GM19328 (cell line): ENCODE data around the gene GALNT18.

Source experiments
- ATAC-seq: cut with Tn5 transposase; IDR thresholded peaks from one replicate; pipeline ENCODE4 v1.9.1; 2021; ENCODE audit warnings: mild to moderate bottlenecking, moderate library complexity; ENCODE audit not compliant: unreplicated experiment

Gene GALNT18

DNA sequence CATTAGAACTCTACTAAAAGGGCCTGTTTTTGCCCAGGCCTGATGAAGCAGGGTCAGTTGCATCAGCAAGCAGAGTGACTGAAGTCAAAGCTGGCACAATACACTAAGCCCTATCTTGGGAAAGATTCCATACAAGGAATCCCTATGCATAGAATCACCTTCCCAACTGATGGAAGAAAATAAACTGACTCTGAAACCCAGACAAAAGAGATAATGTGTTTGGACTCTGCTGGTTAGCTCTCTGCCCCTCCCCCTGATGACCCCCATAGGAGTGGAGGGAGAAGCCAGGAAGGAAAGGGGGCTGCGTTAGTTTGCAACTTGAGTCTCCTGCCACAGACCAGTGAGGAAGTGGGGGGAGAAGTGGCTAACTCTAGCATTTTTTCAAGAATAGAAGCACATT, 32.9 kb downstream of the GALNT18 start:
- no peak for ATAC-seq

DNA sequence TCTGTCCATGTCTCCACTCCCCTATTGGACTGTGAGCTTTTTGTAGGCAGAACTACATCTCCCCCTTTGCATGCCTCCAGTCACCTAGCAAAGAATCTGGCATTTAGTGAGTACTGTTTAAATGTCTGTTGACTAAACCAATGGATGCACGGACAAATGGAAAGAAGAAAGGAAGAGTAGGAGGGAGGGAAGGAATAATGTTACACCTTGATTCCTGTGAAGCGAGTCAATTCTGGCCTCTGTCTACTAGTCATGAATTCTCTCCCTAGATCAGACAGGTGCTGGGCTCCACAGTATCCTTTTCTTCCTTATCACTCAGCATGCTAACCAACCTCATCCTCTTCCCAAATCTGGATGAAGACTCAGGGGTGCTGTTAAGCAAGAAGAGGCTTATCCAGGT, 33.6 kb downstream of the GALNT18 start:
- no peak for ATAC-seq

DNA sequence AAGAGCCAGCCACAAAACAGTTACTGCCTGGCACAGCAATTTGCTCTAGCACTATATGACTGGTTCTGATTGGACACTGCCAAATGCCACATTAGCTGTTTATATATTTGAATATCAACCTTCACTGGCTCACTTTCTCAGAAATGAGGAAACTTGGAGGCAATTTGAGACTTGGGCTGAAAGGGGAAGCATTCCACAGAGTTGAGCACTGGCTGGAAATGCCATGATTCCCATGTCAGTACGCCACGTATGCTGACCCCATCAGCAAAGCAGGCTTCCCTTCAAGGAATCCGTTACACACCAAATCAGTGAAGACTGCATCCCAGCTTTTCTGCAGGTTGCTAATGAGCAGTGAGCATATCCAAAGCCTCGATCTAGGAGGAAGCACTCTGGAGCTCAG, 34.7 kb downstream of the GALNT18 start:
- ATAC-seq, result no peak

DNA sequence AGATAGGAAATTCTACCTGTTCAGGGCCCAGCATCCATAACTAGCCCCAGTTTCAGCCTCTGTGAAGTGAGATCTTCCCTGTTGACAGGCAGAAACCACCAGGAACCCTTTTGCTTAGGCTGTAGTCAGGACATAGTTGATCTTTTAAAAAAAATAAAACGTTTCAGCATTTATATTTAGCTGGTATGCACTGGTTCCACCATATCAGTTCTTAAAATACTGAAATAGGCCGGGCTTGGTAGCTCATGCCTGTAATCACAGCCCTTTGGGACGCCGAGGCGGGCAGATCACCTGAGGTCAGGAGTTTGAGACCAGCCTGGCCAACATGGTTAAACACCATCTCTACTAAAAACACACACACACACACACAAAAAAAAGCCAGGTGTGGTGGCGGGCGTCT, 35.3 kb downstream of the GALNT18 start:
- ATAC-seq, result no peak

DNA sequence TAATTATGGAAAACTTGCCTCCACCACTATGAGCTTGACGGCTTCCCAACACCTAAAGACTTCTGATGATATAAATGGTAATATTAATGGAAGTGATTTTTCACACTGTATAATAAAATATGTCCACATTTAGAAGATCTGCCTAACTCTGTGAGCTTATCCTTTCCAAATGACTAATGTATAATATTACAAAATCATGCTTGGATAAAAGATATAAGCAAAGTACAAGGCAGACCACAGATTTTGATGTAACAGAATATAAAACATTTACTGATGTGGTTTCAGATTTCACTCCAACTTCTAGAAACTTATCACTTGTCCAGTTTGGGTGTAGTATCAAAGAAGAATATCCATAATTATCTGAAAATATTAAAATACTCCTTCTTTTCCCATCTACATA, 36.9 kb downstream of the GALNT18 start:
- ATAC-seq, result no peak

DNA sequence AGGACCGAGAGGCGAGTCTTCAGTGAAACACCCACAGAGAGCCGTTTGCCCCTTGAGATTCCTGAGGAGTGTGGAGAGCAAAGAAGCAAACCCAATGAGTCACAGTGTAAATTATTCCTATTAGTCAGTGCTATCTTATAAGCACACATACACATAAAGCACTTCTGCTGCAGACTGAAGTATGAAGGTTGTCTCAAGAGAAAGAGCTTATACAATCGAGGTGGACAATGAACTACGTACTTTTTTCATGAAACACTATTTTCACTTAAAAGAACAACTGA, 37.3 kb downstream of the GALNT18 start:
- no peak for ATAC-seq

DNA sequence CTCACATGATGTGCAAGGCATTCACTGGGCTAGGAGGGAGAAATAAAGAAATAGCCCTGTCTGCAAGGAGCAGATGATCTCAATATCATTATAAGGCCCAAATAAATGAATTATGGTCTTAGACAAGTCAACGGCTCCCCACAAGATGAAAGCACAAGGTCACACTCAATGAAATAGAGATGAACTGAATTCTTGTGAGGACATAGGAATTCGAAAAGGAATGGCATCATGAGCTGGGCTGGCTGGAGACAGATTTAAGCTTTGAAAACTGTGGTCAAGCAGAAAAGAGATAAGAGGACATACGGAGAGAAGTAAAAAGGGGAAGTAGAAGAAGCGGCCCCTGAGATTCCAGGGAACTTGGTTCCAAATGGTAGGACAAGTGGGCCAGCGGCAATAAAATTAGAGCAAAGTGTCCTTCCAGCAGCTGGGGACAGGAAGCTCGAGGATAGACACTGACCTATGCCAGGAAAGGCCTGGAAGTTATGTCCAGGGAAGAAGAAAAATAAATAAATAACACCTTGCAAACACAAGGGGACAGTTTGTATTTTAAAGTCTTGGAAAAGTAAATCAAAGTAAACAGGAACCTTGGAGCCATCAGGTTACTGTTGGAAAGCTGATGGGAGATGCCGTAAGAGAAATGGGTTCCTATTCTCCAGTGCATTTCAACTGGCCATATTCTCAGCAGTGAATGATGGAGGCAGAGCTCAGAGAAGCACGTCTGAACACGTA, 37.8 kb downstream of the GALNT18 start:
- ATAC-seq, result no peak

DNA sequence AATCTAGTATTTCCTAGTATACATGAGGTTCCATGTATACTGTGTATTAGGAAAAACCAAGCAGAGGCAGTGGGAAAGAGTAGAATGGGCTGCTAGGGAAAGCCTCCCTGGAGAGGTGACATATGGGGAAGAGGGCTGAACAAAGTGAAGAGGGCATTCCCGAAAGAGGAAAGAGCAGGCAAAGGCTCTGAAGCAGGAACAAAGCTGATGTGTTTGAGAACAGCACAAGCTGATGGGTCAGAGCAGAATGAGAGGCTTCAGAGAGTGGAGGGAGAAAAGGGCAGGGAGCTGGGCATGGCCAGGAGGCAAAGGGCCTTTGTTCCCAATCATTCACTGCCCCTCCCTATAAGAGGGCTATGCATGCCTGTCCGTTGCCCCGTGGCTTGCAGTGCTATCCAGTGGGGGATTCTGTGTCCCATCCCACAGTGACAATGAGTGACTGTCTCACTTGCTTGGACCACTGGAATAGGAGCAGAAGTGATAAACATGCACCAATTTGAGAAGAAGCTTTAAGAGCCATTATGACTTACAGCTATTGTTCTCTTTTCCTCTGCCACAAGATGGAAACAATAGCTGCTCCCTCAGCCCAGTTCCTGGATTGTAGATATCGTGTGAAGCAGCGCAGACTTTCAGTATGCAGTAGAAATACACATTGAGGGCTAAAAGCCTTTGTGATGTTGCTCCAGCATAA, 39.6 kb downstream of the GALNT18 start:
- no peak for ATAC-seq

DNA sequence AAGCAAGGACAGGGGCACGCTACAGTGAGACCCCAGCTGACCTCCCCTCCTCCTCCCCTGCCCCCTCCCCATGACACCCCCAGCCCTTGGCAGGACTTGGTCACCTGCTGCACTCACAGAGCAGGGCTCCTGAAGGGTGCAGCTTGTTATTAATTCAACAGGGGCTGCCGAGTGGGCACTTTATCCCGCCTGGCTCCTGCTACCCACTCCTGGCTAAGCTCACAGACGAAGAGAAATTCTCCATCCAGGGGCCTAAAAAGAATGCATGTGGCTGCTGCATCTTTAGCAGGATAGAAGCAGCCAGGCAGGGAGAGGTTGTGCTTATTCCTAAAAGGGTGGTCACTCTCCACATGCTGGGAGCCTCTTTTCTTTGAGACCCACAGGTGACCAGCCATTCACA, 40.3 kb downstream of the GALNT18 start:
- ATAC-seq, result no peak

DNA sequence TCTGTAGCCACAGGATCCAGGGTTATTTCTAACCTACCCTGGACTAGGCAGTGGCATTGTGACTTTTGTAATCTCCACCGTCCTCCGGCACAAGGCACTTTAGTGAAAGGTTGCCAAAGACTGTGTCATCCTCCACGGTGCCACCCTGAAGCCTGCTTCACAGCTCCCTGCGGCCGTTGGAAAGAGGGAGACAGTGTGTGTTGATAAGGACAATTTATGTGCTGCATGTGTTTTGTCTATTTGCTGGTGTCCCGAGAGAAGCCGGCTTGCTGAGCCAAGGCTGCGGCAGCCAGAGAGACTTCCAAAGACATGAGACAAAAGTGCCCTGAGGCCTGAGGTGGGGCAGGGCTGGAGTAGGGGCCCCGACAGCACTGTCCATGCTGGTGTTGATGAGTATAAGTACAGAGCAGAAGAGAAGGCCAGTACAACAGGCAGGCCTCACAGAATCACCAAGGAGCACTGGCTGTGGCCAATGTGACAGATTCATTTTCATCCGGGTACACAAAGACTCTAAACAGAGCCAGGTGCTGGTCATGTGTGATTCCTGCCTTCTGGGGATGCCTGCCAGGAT, 40.9 kb downstream of the GALNT18 start:
- no peak for ATAC-seq

DNA sequence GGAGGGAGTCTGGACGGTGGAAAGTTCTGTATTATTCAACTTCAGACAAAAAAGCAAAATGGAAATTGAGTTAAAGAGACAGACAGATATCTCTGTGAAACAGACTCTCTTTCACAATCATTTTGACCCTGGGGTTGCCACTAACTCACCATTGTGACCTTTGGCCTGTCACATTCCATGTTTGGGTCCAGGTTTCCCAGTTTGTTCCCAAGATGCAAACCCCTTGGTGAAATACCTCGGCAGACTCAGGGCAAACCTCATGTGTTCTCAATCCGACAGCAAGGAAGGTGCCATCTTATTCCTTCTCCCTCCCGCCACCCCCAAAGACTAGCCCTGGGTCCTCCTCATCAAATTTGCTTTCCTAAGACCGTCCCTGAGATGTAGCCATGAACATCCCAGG, 41.8 kb downstream of the GALNT18 start:
- ATAC-seq, result no peak

DNA sequence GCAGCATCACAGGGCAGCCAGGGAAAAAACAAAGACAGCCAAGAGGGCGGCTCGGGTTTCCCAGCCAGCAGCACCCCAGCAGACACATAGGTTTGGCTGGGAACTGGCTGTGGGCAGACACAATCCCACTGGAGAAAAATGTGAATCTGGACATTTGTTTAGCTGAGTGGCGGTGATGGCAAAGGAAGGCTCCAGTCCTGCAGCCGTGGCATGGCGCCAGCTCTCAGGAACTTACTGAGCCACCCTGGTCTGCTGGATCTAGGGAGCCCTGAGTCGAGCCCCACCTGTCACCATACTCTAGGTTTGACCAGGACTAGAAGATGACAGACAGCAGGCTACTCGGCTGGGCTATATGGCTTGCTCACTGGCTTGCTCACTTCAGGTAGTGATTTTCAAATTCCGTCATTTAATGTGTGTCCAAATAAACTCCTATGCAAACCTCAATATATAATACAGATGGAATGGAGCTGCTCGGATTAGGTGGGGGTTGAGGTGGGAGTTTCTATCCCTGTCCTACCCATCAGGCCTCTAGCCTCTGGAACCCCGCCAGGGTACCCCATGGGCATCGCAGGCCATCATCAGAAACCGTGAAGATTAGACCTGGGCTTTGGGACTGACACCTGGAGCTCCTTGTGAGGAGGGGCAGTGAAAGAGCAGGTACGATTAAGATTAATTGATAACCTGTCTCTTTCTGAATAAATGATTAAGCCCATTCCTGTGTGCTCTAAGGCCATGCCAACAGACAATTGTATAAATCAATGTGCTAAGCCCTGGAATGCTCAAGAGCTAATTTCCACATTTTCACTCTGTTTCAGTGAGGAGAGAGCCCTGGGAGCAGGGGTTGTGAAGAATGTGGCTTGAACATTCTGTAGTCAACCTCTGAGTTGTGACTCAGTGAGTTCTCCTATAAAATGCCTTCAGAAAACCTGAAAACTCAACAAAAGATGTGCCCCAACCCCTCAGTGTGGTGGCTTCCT, 42.5 kb downstream of the GALNT18 start:
- ATAC-seq, result no peak

DNA sequence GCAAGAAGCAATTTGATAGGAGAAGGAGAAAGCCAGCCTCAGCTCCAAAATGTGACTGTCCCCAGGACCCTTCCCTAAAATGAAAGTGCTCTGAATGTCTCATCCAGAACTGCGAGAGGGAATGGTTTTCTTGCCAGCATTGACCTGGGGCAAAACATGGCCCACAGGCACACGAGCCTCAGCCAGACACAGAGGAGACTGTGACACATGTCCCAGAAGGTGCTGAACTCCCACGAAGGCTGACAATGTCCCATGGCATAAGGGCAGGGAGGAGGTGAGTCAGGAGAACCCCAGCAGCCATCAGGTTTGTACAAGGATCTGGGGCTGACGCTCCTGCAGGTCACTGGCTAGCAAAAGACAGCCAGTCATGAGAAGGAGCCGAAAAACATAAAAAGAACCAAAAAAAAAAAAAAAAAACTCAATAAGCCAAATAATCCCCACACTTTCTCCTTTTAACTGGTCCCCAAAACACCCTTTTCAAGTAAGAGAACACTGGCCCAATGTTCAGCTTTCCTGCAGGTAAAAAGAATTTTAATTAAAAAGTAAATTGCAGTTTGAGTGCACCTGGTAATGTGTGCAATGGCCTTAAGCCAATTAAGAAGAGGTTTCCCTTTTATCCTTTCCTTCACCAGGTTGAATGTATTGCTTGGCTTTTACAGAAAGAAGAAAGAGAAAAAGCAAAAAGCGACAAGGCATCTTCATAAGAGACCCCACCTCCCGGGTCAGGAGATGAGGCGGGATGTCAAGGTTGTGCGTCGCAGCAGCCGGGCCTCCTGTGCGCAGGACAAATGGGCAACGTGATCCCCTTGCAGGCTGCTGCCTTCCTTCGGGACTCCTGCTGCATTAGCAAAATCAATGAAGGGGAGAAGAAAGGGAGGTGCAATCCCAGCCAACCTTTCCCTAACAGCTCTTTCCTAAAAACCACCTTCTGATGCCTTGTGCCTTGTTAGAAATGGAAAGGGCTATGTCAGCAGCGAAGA, 43.6 kb downstream of the GALNT18 start:
- ATAC-seq, result no peak

DNA sequence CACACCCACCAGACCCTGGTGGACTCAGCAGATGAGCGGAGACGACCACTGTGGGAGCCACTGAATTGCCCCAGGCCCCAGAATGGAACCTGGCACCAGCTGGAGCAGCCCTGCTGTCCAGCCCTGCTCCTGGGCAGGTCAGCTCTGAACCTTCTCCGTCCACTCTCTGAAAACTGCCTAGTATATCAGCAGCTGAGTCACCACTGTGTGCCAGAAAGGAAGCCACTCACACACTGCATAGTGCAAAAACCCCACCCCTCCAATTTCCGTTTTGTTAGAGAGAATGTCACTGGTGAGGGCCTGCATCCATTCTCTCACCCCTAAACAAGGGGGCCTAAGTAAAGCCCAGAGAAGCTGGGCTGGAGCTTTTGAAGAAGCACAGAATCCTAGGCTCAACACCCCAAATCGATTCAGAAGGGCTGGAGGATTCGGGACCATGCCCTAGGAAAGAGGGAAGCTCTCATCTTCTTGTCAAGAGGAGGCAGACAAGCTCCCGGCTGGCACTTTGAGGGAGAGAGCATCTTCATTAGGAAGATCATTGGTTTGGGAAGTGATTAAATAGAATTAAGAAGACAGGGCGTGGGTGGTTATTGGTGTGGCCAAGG, 44.5 kb downstream of the GALNT18 start:
- no peak for ATAC-seq

DNA sequence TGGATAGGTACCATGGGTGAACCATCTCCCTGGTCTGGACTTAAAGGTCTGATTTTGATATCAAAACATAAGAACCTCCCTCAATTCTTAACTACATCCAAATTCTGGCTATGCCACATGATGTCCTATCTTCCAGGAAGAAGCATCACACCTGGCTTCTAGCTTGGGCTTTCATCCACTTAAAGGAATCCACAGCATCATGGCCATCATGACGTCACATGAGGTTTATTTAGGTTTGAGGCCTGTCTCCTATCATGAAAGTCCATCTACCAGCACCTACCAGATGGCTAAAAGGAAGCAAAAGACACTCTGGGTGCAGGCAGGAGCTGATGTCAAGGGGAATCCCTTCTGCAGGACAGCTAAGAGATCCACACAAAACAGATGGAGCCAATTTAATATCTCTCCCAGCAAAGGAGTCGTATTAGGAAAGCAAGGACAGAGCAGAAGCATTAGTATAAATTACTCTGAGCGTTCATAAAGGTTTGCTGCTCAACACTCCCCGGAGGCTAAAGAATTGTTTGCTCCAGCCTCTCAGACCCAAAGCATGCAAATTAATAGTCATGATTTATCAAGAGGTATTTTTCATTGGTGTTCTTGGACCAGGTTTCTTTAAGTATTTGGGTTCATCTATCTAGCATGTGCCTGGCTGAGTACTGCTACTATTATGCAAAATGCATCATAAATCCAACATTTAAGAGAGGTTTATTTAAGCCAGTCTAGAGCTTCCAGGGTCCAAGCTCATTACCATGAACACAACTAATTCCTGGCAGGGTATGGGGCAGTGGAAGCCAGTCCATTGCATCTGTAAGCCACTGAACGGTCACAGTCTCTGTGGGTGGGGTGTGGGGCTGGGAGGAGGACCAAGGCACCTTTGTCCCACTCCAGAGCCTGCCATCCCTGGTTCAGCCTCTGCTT, 47.2 kb downstream of the GALNT18 start:
- ATAC-seq, result no peak

DNA sequence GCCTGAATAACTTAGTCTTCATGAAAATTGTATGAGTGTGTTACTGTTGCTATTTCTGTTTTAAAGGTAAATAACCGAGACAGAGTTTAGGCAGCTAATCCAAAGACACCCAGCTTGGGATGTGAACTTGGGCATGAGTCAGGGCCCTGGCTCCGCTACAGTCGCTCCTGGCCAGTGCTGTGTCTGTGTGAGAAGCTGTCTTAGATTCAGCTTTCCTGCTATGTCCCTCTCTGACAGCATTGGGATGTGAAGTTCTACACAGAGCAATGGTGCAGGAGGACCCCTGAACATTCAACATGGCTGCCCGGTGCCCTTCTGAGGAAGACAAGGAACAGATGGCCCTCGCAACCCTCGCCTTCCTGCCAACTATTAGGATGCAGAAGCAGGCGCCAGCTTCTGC, 49.4 kb downstream of the GALNT18 start:
- no peak for ATAC-seq

DNA sequence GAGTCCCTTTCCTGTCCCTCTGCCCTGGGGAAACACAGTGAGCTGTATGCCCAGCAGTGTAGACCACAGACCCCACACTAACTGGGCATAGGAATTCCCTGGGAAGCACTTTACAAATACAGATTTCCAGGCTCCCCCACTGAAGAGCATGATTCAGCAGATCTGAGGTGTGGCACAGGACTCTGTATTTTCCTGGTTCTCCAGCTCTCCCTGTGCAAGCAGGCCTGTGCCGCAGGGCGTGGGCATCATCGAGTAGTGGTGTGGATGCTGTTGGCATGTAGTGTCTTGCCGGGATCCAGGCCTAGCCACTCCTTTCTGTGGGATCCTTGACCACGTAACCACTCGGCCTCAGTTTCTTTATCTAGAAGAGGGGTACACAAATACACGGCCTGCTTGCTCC, 49.9 kb downstream of the GALNT18 start:
- ATAC-seq, result no peak

DNA sequence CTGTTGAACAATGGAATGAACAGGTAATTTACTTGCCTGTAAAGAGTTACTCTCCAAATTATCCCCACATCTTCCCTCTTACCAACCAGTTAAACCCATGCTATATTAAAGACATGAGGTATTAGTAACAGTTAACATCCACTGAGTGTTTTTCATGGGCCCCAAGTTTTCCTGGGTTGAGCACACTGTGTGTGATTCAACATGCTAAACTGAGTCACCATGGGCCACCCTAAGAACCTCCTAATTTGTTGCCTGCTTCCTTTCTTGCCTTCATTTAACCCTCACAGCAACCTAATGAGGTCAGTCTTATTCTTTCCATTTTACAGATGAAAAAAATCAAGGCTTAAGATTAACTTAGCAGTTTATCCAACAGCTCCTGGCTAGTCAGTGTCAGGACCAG, 51.0 kb downstream of the GALNT18 start:
- ATAC-seq, result no peak

DNA sequence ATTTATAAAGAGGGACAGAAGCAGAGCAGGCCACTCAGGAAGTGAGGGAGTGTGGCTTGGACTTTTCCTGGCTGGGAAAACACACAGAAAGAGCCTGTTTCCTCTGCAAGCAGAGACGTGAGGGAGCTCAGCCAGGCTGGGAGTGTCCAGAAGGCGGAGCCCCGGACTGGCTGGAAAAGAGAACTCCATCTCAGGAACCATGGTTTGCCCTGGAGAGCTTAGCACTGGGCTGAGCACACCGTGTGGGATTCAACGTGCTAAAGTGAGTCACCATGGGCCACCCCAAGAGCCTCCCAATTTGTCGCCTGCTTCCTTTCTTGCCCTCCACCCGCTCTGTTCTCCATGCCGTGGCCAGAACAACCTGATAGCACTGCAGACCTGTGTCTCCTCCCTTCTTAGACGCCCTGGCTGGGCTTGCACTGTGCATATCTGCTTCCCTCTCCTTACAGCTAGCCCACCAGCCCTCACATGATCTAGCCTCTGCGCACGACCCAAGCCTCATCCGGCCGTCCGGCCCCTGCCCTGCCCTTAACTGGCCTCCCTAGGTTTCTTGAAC, 51.8 kb downstream of the GALNT18 start:
- ATAC-seq, result no peak
